Activated CD4-positive, alpha-beta T cell treated with anti-CD3 and anti-CD28 coated beads for 4 hours (primary cell): ENCODE results near the gene SPA17.
A peak's percentile ranks its signal among the peaks of the same experiment; 100 is the strongest.

Experiments
- DNase-seq, 2 donors: peaks; one replicate each; pipeline ENCODE4 v3.0.0-alpha.2; 2020

Gene SPA17

GRCh38 chr11:124727474-124727873 is 53.8 kb downstream of the SPA17 start:
- no peak for DNase-seq

GRCh38 chr11:124728134-124728533 is 54.4 kb downstream of the SPA17 start:
- DNase-seq, result no peak

GRCh38 chr11:124729571-124729970 is 55.9 kb downstream of the SPA17 start:
- DNase-seq, result no peak

GRCh38 chr11:124732230-124732629 is 58.5 kb downstream of the SPA17 start:
- DNase-seq, result no peak

GRCh38 chr11:124736736-124737135 is 63.0 kb downstream of the SPA17 start:
- DNase-seq, result no peak

- no peak for DNase-seq
Observed at GRCh38 chr11:124737638-124738305, 64.1 kb downstream of the SPA17 start.

GRCh38 chr11:124738713-124739478 is 65.2 kb downstream of the SPA17 start:
- no peak for DNase-seq

GRCh38 chr11:124739479-124740276 is 66.0 kb downstream of the SPA17 start, which contains the start of gene NRGN:
NRGN (plus strand) TSS chr11:124739942; CDS start chr11:124740085, 143 bp downstream.
- peak; percentile 80 to 82 for DNase-seq

- peak; percentile 53 to 56 for DNase-seq
Observed at GRCh38 chr11:124740277-124740882, 66.7 kb downstream of the SPA17 start.

- no peak for DNase-seq
Observed at GRCh38 chr11:124742555-124742954, 68.9 kb downstream of the SPA17 start.

- no peak for DNase-seq
Observed at GRCh38 chr11:124743050-124743449, 69.3 kb downstream of the SPA17 start.

GRCh38 chr11:124745270-124745834 is 71.6 kb downstream of the SPA17 start:
- DNase-seq, result no peak

- peak in 1 of 2 donors; percentile 29 for DNase-seq
Observed at GRCh38 chr11:124745835-124746620, 72.3 kb downstream of the SPA17 start.

GRCh38 chr11:124746621-124747243 is 73.0 kb downstream of the SPA17 start:
- peak; percentile 75 to 79 for DNase-seq
